H1 (cell line): ENCODE measurements around the gene DPY19L1. TPM values are rescaled to one million over a fixed set of nuclear protein-coding genes. Genes with fewer than 3 reads are reported as not detected.

Source experiments
- RAD21 ChIP-seq, 2 experiments: IDR thresholded peaks in 1 of 2; conservative IDR thresholded peaks in 1 of 2; 2 replicates each; pipeline ENCODE4 v1.6.1; 2011; ENCODE audit warnings: low read depth in 2 of 2, low read length in 2 of 2, improper control_type of control experiment in 1 of 2, inconsistent platforms in 1 of 2, mild to moderate bottlenecking in 1 of 2, moderate library complexity in 1 of 2
- RNF2 ChIP-seq: fragments of 200-900, 300-1000 bp; sonication (generic); IDR thresholded peaks from 2 replicates; pipeline ENCODE4 v1.7.1; 2016; ENCODE audit warnings: borderline replicate concordance, low read depth, mild to moderate bottlenecking, antibody characterized with exemption, low read length; ENCODE audit not compliant: poor library complexity, severe bottlenecking; ENCODE audit errors: missing control alignments
- polyA plus RNA-seq, 7 experiments: library from polyadenylated mRNA; depleted of rRNA in 3 of 7; stranded (reverse) in 5 of 7; unstranded in 2 of 7; fragments of >200 nt in 5 of 7; fragments of 200-250 nt in 2 of 7; gene quantifications; 1 replicate in 5 of 7; 2 replicates in 1 of 7; 4 replicates in 1 of 7; pipeline versions ENCODE4 v1.2.1 to v1.2.3, GENCODE V29; 2011 to 2013; ENCODE audit warnings: missing spikeins in 2 of 7, mixed read lengths in 2 of 7
- total RNA-seq: library from RNA; stranded (reverse); fragmentation: NEBNext Ultra II Directional; extraction: Animal tissue kit (Norgen Biotek cat#: 25700); gene quantifications from 2 replicates; pipeline ENCODE4 v1.2.1, GENCODE V29; 2021

The DPY19L1 gene
- total and polyA plus RNA-seq, 2 of the 8 experiments (the other 6 are each of a cell fraction or from before 2014, with no cell fraction given) = 14.1 to 23.3 TPM

DNA sequence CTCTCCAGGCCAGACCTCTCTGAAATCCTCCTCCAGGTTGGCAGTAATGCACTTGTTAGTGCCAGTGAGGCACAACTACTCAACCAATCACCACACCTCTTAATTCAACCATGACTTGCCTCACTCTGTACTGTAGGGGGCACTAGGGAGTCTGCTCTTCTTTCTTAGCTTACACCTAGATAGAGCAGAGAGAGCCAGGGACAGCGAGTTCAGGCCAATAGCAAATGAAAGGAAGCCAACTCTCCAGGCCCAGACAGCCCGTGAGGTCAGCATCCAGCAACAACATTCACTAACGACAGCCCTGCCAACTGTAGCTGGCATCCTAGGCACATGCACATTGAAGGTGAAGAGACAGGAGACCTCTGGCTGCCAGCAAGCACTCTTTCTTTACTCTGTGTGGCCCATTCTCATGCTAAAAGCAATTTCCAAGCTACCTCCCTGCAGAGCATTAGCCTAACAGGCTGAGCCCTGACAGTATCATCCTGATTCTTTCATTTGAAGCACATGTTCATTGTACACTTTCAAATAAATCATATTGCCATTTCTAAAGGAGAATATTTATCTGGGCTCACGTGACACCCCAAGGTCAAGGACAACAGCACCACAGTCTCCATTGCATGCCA lies 136.3 kb downstream of the DPY19L1 start (continued):
- TF ChIP-seq RNF2 (no peak), RAD21 (IDR thresholded peaks at IDR 0.05 in 1 of 2, conservative IDR thresholded peaks at IDR 0.05 in 1 of 2; ENCODE audit: low read depth in 2 of 2, low read length in 2 of 2) (peak; percentile 49 to 72)
